ENCODE data around the gene COL4A5.

DNA sequence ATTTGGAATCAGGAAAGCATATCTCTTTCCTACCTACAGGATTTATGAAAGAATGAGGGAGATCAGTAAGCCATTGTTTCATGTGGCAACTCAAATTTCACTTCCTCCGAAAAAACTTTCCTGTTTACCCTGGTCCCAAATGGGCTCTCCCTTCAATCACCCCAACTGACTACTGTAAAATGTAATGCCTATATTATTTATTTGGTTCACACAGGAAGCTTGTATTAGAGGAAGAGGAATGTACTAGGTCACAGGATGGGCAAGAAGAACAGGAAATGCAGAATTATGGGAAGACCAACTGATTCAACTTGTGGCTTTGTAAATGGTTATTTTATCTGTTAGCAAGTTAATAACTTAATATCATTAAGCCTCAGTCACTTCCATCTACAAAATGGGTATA is 24.5 kb upstream of the COL4A5 start:
- TF ChIP-seq TAF1 (IDR thresholded peaks at IDR 0.05; ENCODE audit: borderline replicate concordance, low read depth, low read length), result no peak
- no peak for TF ChIP-seq POLR2AphosphoS5 (IDR thresholded peaks at IDR 0.05; ENCODE audit: low read depth, low read length)
- no peak for TF ChIP-seq POLR2A (IDR thresholded peaks at IDR 0.05; ENCODE audit: low read depth, low read length)
